Measurements from ENCODE around the gene ACYP2. TPM values are rescaled to one million over a fixed set of nuclear protein-coding genes. Genes with fewer than 3 reads are reported as not detected.
"Not testable (repeated sequence)": the region's sequence is repeated elsewhere in the genome, so short reads cannot be mapped to it uniquely, and the experiment has no call there.

Gene ACYP2
- total and polyA plus RNA-seq, 2 experiments from 2014 or later = 16.6 to 41.6 TPM

- Histone ChIP-seq H3K79me2 (ENCODE audit: insufficient read depth) (no peaks in the 10 kb centered on the region), H3K9me3 (ENCODE audit: low read depth) (no peaks in the 10 kb centered on the region), H3K27me3 (replicated peaks; ENCODE audit: insufficient read depth) (no peaks in the 10 kb centered on the region), H3K9me2 (ENCODE audit: insufficient read depth) (no peaks in the 10 kb centered on the region), H3F3A (ENCODE audit: insufficient read depth) (peaks cover 11% of the 10 kb centered on the region; the same call in 1 of the 2 replicates), H3K4me1 (ENCODE audit: insufficient read depth) (peaks cover 23% of the 10 kb centered on the region), H3K4me3 (no peak overlapping the region), H4K20me1 (ENCODE audit: insufficient read depth) (no peaks in the 10 kb centered on the region), H3K27ac (no peak overlapping the region), H2AFZ (no peak overlapping the region), H3K36me3 (ENCODE audit: low read depth) (no peaks in the 10 kb centered on the region), H3K9ac (no peak overlapping the region), H3K4me2 (ENCODE audit: unreplicated experiment) (no peak overlapping the region)
- no peak for DNase-seq
- WGBS, 2 experiments (ENCODE audit: low coverage in 1 of 2, low lambda C conversion rate in 2 of 2, missing lambda C conversion rate in 2 of 2) = 49 to 52% methylated on average over 2 of the region's 2 CpGs
- TF ChIP-seq EZH2 (IDR thresholded peaks at IDR 0.05; ENCODE audit: insufficient read depth, poor library complexity, severe bottlenecking) (no peak), EZH2phosphoT487 (IDR thresholded peaks at IDR 0.05; ENCODE audit: insufficient read depth, low read depth) (no peak)
- in situ Hi-C loops (cut with MboI) = no loop called here
Observed at GRCh38 chr2:54310961-54311360, 195.5 kb downstream of the ACYP2 start.

GRCh38 chr2:54313147-54313546, 197.7 kb downstream of the ACYP2 start:
- H3F3A ChIP-seq (ENCODE audit: insufficient read depth) = 0 out of 2 replicates have a peak, but pooled peaks cover 3% of the 10 kb centered on the region
- no peak overlapping the region for H3K4me3 ChIP-seq
- H3K9me3 ChIP-seq (ENCODE audit: low read depth) = no peaks in the 10 kb centered on the region
- H3K27ac ChIP-seq = no peak overlapping the region
- H3K9ac ChIP-seq = no peak overlapping the region
- DNase-seq = no peak
- no peaks in the 10 kb centered on the region for H3K27me3 ChIP-seq (replicated peaks; ENCODE audit: insufficient read depth)
- no peaks in the 10 kb centered on the region for H3K36me3 ChIP-seq (ENCODE audit: low read depth)
- H2AFZ ChIP-seq = no peak overlapping the region
- H3K9me2 ChIP-seq (ENCODE audit: insufficient read depth) = no peaks in the 10 kb centered on the region
- in situ Hi-C loops (cut with MboI) = no loop called here
- H3K4me1 ChIP-seq (ENCODE audit: insufficient read depth) = peaks cover 10% of the 10 kb centered on the region
- TF ChIP-seq EZH2phosphoT487 (IDR thresholded peaks at IDR 0.05; ENCODE audit: insufficient read depth, low read depth) = no peak
- H3K4me2 ChIP-seq (ENCODE audit: unreplicated experiment) = no peak overlapping the region
- no peaks in the 10 kb centered on the region for H4K20me1 ChIP-seq (ENCODE audit: insufficient read depth)
- H3K79me2 ChIP-seq (ENCODE audit: insufficient read depth) = no peaks in the 10 kb centered on the region
- WGBS, 2 experiments (ENCODE audit: low coverage in 1 of 2, low lambda C conversion rate in 2 of 2, missing lambda C conversion rate in 2 of 2) = 68 to 73% methylated on average over 9 of the region's 10 CpGs

GRCh38 chr2:54317973-54318372, 202.6 kb downstream of the ACYP2 start:
- Histone ChIP-seq H3F3A (ENCODE audit: insufficient read depth) (no peaks in the 10 kb centered on the region), H3K9me2 (ENCODE audit: insufficient read depth) (no peaks in the 10 kb centered on the region), H3K79me2 (ENCODE audit: insufficient read depth) (no peaks in the 10 kb centered on the region), H2AFZ (no peak overlapping the region), H3K4me1 (ENCODE audit: insufficient read depth) (no peaks in the 10 kb centered on the region), H3K9ac (no peak overlapping the region), H3K4me2 (ENCODE audit: unreplicated experiment) (no peak overlapping the region), H3K4me3 (no peak overlapping the region), H3K27me3 (replicated peaks; ENCODE audit: insufficient read depth) (no peaks in the 10 kb centered on the region), H3K9me3 (ENCODE audit: low read depth) (no peaks in the 10 kb centered on the region), H3K27ac (no peak overlapping the region), H3K36me3 (ENCODE audit: low read depth) (no peaks in the 10 kb centered on the region), H4K20me1 (ENCODE audit: insufficient read depth) (no peaks in the 10 kb centered on the region)
- TF ChIP-seq EZH2 (IDR thresholded peaks at IDR 0.05; ENCODE audit: insufficient read depth, poor library complexity, severe bottlenecking) (no peak), EZH2phosphoT487 (IDR thresholded peaks at IDR 0.05; ENCODE audit: insufficient read depth, low read depth) (no peak)
- no peak for DNase-seq
- in situ Hi-C loops (cut with MboI) = no loop called here
- WGBS, 2 experiments (ENCODE audit: low coverage in 1 of 2, low lambda C conversion rate in 2 of 2, missing lambda C conversion rate in 2 of 2) = 53 to 60% methylated on average over 2 of the region's 2 CpGs

GRCh38 chr2:54318821-54319220, 203.4 kb downstream of the ACYP2 start:
- no peak for DNase-seq
- WGBS, 2 experiments (ENCODE audit: low coverage in 1 of 2, low lambda C conversion rate in 2 of 2, missing lambda C conversion rate in 2 of 2) = 60 to 71% methylated on average over 8 of the region's 8 CpGs
- H3K9me2 ChIP-seq (ENCODE audit: insufficient read depth) = no peaks in the 10 kb centered on the region

GRCh38 chr2:54321047-54321446, 205.6 kb downstream of the ACYP2 start:
- Histone ChIP-seq H3K36me3 (ENCODE audit: low read depth) (no peaks in the 10 kb centered on the region), H3K27ac (no peak overlapping the region), H4K20me1 (ENCODE audit: insufficient read depth) (no peaks in the 10 kb centered on the region), H2AFZ (no peak overlapping the region), H3K4me3 (no peak overlapping the region), H3K9me3 (ENCODE audit: low read depth) (no peaks in the 10 kb centered on the region), H3F3A (ENCODE audit: insufficient read depth) (no peaks in the 10 kb centered on the region), H3K79me2 (ENCODE audit: insufficient read depth) (no peaks in the 10 kb centered on the region), H3K27me3 (replicated peaks; ENCODE audit: insufficient read depth) (no peaks in the 10 kb centered on the region), H3K9ac (no peak overlapping the region), H3K4me1 (ENCODE audit: insufficient read depth) (no peaks in the 10 kb centered on the region), H3K4me2 (ENCODE audit: unreplicated experiment) (no peak overlapping the region), H3K9me2 (ENCODE audit: insufficient read depth) (no peaks in the 10 kb centered on the region)
- WGBS, 2 experiments (ENCODE audit: low coverage in 1 of 2, low lambda C conversion rate in 2 of 2, missing lambda C conversion rate in 2 of 2) = 30 to 33% methylated on average over 2 of the region's 2 CpGs
- in situ Hi-C loops (cut with MboI) = no loop called here
- TF ChIP-seq EZH2phosphoT487 (IDR thresholded peaks at IDR 0.05; ENCODE audit: insufficient read depth, low read depth) = no peak
- no peak for TF ChIP-seq EZH2 (IDR thresholded peaks at IDR 0.05; ENCODE audit: insufficient read depth, poor library complexity, severe bottlenecking)
- DNase-seq = no peak

More at GRCh38 chr2:54318821-54319220, 203.4 kb downstream of the ACYP2 start:
- no peaks in the 10 kb centered on the region for H3K79me2 ChIP-seq (ENCODE audit: insufficient read depth)
- H3K27ac ChIP-seq = no peak overlapping the region
- no peak overlapping the region for H3K9ac ChIP-seq
- H3K4me1 ChIP-seq (ENCODE audit: insufficient read depth) = no peaks in the 10 kb centered on the region
- no peaks in the 10 kb centered on the region for H3K36me3 ChIP-seq (ENCODE audit: low read depth)
- H3F3A ChIP-seq (ENCODE audit: insufficient read depth) = no peaks in the 10 kb centered on the region
- no peak overlapping the region for H2AFZ ChIP-seq
- in situ Hi-C loops (cut with MboI) = no loop called here
- no peaks in the 10 kb centered on the region for H3K27me3 ChIP-seq (replicated peaks; ENCODE audit: insufficient read depth)
- no peak overlapping the region for H3K4me3 ChIP-seq
- no peak overlapping the region for H3K4me2 ChIP-seq (ENCODE audit: unreplicated experiment)
- TF ChIP-seq EZH2 (IDR thresholded peaks at IDR 0.05; ENCODE audit: insufficient read depth, poor library complexity, severe bottlenecking) = no peak
- TF ChIP-seq EZH2phosphoT487 (IDR thresholded peaks at IDR 0.05; ENCODE audit: insufficient read depth, low read depth) = no peak
- no peaks in the 10 kb centered on the region for H4K20me1 ChIP-seq (ENCODE audit: insufficient read depth)
- no peaks in the 10 kb centered on the region for H3K9me3 ChIP-seq (ENCODE audit: low read depth)

- H3K9me2 ChIP-seq (ENCODE audit: insufficient read depth); H3K27ac ChIP-seq; H3K9ac ChIP-seq; H3K79me2 ChIP-seq (ENCODE audit: insufficient read depth); H3F3A ChIP-seq (ENCODE audit: insufficient read depth); H2AFZ ChIP-seq; H3K9me3 ChIP-seq (ENCODE audit: low read depth); H3K4me1 ChIP-seq (ENCODE audit: insufficient read depth); H3K27me3 ChIP-seq (replicated peaks; ENCODE audit: insufficient read depth); H3K36me3 ChIP-seq (ENCODE audit: low read depth); H3K4me2 ChIP-seq (ENCODE audit: unreplicated experiment); H3K4me3 ChIP-seq; in situ Hi-C loops (cut with MboI); DNase-seq; H4K20me1 ChIP-seq (ENCODE audit: insufficient read depth): not testable (repeated sequence)
- WGBS, 2 experiments (ENCODE audit: low coverage in 1 of 2, low lambda C conversion rate in 2 of 2, missing lambda C conversion rate in 2 of 2) = 84 to 94% methylated on average over 2 of the region's 2 CpGs
Observed at GRCh38 chr2:54324517-54324916, 209.1 kb downstream of the ACYP2 start.

Measured in GM23248 (cell line).